Hypothalamus (tissue), 51 donors: ENCODE measurements around the gene CARD8.

Experiments
- DNase-seq, 51 donors: peaks; one replicate each; lab custom pipeline; 2025; lab: John Stamatoyannopoulos, UW

The CARD8 gene

DNA sequence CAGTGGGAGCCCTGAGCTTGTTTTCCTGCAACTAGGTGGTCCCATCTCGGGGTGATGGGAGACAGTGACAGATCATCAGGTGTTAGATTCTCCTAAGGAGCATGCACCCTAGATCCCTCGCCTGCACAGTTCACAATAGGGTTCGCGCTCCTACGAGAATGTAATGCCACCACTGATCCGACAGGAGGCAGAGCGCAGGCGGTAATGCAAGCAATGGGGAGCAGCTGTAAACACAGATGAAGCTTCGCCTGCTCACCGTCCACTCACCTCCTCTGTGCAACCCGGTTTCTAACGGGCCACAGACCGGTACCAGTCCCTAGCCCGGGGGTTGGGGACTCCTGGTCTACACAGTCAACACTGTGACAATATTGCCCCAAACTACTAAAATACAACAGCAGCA is 38.8 kb downstream of the CARD8 start:
- DNase-seq: no peak

DNA sequence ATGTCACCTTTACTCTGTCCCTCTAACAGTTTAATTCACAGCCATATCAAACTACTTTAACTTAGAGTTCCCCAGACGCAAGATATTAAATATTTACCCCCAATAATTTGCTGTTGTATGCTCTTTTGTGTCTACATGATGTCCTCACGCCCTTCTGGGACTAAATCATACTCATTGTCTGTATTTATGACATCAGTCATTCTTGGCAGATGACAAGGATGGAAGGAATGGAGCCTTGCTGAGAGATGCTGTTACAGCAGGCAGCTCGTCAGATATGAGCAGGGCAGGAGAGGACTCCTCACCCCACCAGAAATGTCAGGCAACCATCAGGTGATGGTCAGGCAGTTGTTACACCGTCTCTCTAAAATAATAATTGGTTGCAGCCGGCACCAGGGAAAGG is 41.8 kb downstream of the CARD8 start:
- no peak for DNase-seq

DNA sequence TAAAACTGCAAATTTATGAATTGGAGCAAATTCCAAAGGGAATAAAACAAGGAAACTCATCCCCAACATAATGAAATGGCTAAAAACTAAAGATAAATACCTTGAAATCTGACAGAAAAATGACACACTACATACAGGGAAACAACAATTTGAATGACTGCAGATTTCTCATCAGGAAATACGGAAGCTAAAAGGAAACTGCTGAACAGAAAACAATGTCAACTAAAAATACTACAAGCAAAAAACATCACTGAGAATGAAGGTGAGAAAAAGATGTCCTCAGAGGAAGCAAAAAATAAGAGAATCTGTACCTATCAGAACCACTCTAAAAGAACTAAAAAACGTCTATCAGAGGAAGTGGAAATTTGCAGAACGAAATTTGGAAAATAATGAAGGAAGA is 45.7 kb downstream of the CARD8 start:
- DNase-seq: no peak

DNA sequence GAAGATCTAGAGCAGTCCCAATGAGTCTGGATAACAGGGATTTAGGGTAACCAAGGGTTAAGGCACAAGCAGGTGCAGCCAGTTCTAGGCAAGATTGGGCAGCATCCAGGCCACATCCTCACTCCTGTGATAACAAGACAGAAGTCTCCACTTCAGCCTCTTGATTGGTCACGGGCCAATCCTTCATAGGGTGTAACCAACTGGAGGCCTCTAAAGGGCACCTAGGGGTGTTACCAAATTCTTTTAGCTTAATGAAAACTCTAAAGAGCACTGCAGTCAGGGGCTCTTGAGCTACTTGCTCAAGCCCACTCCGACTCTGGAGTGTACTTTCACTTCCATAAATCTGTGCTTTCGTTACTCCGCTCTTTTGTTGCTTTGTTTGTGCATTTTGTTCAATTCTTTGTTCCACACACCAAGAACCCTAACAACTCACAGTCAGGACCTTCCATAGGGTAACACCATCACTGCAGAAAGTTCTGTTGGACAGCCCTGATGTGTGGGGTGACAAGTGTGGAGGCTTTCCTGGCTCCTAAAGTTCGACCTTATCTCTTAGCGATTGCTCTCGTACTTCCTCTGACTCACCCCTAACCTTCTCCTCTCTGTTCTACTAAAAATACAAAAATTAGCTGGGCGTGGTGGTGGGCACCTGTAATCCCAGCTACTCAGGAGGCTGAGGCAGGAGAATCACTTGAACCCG is 49.2 kb downstream of the CARD8 start:
- DNase-seq: no peak

DNA sequence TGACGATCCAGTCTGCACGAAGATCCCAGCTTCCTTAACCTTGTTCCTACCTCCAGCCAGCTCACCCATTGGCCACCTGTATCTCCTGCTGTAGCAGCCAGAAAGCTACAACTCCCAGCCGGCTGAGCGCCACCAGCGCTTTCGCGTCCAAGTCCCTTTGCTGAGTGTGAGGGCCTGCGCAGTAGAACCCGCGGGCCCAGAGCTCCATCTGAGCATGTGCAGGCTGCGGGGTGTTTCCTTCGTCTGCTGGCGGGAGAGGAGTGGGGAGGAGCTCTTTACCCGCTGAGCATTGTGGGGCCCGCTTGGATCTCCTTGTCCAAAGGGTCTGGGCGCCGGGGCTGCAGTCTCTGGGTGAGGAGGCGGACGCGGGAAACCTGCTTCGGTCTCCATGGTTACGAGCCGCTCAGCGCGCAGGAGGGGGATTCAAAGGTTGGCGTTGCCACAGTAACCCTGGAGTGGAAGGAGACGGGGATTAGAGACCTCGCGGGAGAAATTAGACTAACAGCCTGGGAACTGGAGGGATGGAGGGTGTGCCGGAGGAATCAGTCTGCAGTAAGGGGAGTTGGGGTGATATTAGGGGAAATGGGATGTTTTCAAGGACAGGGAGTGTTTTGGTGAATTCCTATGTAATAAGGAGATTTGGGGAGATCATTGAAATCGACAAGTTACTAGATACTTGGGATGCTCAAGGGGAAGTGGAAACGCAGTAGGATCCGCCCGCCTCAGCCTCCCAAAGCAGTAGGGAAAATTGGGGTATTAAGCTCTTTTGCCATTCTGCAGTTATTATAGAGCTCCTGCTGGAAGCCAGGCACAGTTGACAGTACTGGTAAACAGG is 51.7 kb downstream of the CARD8 start:
- DNase-seq: peak; percentile 74 to 98 (median 95)

DNA sequence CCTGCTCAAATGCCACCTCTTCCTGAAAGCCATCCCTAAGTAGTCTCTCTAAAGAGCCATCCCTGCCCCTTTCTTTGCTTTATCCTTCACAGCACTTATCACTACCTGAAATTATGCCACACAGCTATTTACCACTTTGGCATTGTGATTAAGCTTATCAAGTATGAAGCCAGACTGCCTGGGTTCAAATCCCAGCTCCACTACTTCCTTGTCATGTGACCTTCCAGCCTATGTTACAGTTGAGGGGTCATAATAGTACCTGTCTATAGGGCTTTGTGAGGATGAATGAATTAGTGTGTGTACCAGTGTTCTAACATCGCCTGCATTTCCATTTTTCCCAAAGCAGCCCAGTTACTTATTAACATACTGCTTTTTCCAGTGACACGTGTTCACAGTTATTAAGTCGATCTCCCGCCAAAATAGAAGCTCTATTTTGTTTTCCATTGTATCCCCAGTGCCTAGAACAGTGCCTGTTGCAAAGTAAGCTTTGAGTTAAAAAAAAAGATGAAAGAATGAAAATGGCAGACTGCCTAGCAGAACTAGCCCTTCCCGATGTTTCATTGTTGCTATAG is 52.4 kb downstream of the CARD8 start:
- DNase-seq: no peak

DNA sequence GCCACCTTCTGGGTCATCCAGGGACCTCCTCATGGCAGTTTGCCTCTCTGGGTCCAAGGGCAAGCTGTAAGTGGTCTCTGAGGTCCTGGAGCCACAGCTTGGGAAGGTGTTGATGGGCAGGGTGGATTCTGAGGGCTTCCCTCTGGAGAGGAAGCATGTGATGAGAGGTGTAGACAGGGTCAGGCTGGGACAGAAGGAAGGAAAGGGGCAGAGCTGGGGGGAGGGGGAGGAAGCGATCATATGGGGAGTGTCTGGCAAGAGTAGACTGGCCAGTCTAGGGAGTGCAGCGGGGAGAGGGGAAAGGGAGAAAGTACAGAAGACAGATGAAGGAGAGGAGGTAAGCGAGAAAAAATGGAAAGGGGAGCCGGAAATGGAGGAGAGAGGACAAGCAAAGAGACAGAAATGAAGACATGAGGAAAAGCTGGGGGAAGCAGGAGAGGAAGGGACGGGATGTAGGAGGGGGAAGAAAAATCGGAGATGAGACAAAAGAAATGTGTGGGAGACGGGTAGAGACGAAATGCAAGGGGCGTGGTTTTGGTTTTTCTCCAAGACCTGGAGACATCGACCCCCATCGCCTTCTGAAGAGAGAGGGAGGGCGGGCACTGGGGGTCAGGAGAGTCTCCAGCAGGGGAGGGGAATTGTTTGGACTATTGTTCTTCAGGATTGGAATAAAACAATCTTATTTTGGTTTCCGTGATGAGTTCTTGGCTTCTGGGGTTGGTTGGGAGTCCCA is 58.6 kb downstream of the CARD8 start:
- DNase-seq: no peak

DNA sequence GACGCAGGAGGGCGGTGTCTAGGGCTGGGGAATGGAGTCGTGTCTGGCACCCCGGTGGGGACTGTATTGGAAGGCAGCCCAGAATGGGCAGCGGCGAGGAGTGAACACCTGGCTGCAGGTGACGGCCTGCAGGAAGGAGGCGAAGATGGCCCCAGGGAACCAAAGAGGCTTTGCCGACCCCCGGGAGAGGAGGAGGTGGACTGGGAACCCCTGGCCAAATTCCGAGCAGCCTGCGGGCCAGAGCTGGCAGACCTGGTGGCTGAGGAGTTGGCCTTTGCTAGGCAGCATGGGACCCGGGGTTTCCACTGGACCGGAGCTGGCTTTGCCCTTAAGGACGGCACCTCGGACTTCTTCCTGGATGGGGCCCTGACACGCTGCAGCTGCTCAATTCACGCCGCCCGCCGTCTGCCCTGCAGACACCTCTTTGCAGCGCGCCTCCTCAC is 59.4 kb downstream of the CARD8 start:
- no peak for DNase-seq

DNA sequence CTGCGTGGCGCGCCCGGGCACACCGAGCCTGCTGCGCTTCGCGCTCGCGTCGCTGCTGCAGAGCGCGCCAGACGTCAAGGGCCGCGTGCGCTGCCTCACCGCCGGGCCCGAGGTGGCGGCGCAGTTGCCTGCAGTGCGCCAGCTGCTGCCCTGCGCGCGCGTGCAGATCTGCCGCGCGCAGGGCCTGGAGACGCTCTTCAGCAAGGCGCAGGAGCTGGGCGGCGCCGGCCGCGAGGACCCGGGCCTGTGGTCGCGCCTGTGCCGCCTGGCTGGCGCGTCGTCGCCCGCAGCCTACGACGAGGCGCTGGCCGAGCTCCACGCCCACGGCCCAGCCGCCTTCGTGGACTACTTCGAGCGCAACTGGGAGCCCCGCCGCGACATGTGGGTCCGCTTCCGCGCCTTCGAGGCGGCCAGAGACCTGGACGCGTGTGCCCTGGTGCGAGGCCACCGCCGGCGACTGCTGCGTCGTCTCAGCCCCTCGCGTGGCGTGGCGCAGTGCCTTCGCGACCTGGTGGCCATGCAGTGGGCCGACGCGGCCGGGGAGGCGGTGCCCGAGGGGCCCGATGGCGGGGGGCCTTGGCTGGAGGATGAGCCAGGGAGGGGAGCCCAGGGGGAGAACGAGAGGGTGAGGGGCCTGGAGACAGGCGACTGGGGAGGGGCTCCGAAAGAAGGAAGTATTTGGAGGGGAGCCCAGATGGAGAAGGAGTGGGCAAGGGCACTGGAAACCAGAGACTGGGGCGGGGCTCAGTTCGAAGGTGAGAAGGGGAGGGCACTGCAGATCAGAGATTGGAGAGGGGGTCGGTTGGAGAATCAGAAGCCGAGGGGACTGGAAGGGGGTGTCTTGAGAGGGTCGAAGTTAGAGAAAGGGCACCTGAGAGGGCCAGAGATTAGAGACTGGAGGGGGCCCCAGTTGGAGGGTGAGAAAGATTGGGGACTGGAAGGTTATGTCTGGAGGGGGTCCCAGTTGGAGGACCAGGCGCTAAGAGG is 60.6 kb downstream of the CARD8 start:
- no peak for DNase-seq

DNA sequence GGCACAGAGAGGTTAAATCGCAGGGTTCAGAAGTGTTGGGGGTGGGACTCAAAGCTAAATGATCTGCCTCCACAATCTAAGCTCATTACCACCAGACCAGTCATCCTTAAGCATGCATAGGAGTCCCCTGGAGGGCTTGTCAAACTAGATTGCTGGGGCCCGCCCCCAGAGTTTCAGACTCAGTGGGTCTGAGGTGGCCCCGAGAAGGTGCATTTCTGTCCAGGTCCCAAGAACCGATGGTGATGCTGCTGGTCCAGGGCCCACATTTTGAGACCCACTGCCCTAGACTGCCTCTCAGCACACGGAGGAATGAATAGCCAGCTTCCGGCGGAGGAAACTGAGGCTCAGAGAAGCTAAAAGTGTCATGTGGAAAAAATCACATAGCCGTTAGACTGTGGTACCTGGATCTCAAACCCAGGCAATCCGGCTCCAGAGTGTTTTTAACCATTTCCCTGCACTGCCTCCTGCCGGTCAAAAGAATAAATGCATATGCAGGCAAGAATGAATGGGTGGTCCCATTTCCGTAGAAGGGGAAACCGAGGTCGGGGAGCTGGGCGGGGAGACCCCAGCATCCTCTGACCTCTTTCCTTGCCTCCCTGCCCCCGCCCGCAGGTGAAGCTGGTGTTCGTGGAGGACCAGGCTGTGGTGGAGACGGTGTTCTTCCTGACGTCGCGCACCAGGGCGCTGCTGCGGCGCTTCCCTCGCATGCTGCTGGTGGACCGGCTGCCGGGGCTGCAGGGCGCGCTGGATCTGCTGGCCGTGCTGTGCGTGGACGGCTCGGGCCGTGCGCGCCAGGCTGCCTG is 61.5 kb downstream of the CARD8 start:
- DNase-seq: no peak

DNA sequence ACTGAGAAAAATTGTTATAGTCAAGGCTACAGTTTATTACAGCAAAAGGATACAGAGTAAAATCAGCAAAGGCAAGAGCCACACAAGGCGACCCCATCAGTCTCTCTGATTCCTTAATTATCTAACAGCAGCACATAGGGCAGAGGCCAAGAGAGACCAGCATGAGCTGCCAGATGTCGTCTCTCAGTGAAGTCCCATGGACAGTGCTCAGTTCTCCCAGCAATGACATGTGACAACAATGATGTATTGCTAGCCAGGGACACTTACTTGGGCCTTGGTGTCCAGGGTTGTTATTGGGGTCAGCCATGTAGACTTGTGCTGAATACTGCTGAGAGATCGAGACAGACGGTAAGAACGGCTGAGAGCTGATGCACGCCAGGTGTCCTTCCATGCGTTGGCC is 63.0 kb downstream of the CARD8 start:
- DNase-seq: peak in 2 of 51 donors; percentile 15 to 17

DNA sequence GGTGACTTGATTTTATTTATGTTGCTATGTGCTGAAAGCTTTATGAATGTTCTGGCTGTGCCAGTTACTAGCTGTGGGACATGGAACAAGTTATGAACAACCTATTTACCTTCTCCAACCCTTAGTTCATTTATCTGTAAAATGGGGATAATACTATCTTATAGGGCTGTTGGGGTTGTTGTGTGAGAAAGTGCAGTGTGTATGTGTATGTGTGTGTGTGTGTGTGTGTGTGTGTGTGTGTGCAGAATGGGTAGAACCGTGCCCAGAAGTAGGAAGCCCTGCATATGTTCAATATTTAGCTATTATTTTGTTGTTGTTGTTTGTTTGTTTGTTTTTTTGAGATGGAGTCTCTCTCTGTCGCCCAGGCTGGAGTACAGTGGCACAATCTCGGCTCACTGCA is 64.8 kb downstream of the CARD8 start:
- no peak for DNase-seq

DNA sequence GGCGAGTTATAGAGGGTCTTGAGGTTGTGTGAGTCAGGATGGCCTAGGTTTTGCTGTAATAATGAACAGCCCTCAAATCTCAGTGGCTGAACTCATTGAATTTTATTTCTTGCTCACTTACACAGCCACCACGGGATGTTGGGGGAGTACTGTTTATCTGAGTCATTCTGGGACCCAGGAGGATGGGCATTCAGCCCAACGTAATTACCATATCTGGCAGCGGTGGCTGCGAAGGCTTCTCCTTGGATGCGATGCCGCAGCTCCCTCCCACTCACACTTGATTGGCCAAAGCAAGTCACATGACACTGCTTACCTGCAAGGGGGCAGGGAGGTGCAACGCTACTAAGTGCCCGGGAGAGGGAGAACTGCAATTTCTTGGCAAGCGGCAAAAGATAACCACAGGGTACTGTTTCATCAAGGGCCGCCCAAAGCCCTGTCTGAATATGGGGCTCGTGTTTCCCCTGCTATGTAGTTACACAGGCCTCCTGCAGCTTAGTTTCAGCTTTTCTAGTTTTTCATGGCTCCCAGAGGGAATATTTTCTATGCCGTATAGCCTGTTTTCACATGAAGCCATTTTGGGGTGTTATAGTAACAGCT is 65.3 kb downstream of the CARD8 start:
- DNase-seq: peak in 28 of 51 donors; percentile 3 to 79 (median 44)

DNA sequence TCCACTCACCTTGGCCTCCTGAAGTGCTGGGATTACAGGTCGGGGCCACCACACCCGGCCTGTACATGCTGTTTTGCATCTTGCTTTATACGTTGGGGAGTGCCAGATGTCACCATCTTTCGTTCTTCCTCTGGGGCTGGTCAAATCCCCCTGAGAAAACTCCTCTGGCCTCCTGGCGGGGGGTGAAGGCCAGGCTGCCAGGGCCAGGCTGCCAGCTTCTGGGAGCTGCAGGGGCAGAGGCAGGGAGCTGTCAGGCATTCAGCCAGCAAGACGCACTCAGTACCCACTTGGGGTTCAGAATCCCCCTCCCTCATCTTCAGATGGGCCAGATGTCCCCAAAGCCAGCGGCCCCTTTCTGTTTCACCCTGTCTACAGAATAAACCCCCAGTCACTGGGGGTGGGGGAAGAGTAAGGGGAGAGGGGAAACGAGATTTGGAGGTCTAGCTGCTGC is 69.1 kb downstream of the CARD8 start:
- no peak for DNase-seq

DNA sequence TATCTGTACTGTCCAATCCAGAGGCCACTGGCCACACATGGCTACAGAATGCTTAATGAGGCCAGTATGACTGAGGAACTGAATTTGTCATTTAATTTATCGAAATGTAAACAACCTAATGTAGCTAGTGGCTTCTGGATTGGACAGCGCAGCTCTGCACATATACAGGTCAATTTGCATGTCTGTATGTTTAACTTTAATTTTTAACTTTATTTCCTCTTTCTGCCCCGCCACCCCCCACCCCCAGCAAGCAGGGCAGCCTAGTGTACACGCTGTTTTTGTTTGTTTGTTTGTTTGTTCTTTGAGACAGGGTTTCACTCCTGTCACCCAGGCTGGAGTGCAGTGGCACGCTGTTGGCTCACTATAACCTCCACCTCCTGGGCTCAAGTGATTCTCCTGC is 69.7 kb downstream of the CARD8 start:
- DNase-seq: no peak

DNA sequence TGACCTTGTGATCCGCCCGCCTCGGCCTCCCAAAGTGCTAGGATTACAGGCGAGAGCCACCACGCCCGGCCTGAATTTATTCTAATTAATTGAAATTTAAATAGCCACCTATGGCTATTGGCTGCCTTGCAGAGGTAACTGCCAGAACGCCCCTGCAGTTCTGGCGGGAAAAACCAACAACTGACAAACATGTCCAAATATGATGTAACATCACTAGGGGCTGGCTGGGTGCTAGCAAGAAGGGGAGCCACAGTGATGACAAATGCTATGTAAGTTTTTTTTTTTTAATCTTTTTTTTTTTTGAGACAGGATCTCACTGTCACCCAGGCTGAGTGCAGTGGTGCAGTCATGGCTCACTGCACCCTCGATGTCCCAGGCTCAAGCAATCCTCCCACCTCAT is 72.4 kb downstream of the CARD8 start:
- no peak for DNase-seq

DNA sequence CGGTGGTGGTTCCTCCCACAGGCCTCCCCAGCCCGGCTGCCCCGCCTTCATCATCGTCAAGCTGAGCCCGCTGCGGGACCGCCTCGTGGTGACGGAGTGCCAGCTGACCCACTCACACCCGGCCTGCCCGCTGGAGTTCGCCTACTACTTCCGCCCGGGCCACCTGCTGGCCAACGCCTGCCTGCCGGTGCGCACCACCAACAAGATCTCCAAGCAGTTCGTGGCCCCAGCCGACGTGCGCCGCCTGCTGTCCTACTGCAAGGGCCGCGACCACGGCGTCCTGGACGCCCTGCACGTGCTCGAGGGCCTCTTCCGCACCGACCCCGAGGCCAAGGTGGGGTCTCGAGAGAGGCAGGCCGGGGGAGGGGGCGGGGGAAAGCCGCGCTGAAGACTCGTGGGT is 73.3 kb downstream of the CARD8 start:
- no peak for DNase-seq

DNA sequence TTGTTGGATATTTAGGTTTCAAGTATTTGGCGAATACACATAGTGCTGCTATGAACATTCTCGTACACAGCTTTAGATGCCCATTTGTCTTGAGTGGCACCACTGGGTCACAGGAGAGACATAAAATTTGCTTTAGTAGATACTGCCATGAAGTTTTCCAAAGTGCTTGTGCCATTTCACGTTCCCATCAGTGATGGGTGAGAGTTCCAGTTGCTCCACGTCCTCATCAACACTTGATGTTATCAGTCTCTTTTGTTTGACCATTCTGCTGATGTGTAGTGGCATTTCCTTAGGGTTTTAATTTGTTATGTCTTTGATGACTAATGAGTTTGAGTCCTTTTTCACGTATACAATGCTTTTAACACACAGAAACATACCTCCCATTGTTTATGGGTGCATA is 74.2 kb downstream of the CARD8 start:
- no peak for DNase-seq

DNA sequence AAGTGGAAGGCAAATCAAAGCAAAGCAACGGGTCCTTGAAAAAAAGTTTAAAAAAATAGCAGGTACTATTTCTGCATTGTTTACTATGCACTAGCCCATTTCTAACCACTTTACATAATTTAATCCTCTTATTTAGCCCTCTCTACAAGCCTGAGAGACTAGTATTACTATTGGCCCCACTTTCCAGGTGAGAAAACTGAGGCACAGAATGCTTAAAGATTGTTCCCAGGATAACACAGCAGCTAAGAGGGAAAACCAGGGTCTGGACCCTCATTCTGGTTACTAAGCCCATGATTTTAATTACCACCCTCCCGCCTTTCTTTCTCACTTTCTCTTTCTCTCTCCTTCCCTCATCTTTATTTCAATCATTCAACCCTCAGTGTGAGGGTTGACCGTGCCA is 79.5 kb downstream of the CARD8 start:
- DNase-seq: no peak
